ENCODE results near the gene CMAS. TPM values are rescaled to one million over a fixed set of nuclear protein-coding genes. Genes with fewer than 3 reads are reported as not detected.
A peak's percentile ranks its signal among the peaks of the same experiment; 100 is the strongest.
"Not testable (repeated sequence)": the region's sequence is repeated elsewhere in the genome, so short reads cannot be mapped to it uniquely, and the experiment has no call there.

Gene CMAS
- polyA plus RNA-seq, 1 donor = 55.5 TPM

DNA sequence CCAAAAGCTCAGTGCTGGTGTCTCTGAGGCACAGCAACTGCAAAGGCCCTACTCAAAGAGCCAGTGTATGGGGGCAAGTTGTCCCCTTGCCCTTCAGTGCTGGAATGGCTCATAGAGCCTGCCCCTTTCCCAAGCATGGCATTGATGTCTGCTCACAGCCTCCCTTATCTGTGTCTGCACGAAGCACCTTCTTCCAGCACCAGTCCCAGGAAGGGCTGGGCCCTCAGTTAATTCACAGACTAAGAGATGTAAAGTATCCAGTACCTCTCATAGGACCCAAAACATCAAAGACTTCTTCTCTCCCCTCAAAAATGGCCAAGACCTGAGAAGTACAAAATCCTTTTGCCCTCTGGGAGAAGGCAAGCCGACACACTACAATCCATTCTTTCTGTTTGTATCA lies 1.6 kb upstream of the CMAS start:
- H3K27ac ChIP-seq (ENCODE audit: low read length) = peak overlapping the region; percentile 31
- no peaks in the 10 kb centered on the region for H3K9me3 ChIP-seq (ENCODE audit: control insufficient read depth, low read depth, low read length)
- no peak overlapping the region for H3K4me3 ChIP-seq (ENCODE audit: low read length)
- no peak for DNase-seq
- peaks cover 35% of the 10 kb centered on the region for H3K4me1 ChIP-seq (ENCODE audit: control insufficient read depth, insufficient read depth, low read length)
- no peaks in the 10 kb centered on the region for H3K27me3 ChIP-seq (ENCODE audit: control insufficient read depth, insufficient read depth, low read length)
- no peaks in the 10 kb centered on the region for H3K36me3 ChIP-seq (ENCODE audit: control insufficient read depth, insufficient read depth, low read length)
- no CpG with 5 or more reads among the region's 2 CpGs for WGBS (ENCODE audit: insufficient coverage, low lambda C conversion rate)

DNA sequence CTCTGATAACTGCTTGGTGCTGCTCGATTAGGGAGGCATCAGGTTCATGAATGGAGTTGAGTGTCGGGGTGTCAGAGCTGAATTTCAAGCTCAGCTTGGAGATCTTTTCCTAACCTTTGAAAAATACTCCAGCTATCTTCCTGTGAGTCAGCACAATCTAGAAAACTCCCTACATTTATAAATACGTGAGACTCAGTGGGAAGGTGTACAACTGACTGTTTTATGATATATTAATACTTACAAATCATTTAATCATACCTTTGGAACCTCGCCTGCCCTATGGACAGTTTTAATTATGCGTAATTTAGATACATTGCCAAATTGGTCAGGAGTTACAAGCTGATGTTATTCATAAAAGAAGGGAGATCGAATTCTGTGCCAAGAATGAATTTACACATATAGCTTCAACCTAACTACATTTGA lies 961 bp downstream of the CMAS start:
- H3K4me1 ChIP-seq (ENCODE audit: control insufficient read depth, insufficient read depth, low read length) = peaks cover 52% of the 10 kb centered on the region
- WGBS (ENCODE audit: insufficient coverage, low lambda C conversion rate) = 0% methylated on average over 1 of the region's 6 CpGs

DNA sequence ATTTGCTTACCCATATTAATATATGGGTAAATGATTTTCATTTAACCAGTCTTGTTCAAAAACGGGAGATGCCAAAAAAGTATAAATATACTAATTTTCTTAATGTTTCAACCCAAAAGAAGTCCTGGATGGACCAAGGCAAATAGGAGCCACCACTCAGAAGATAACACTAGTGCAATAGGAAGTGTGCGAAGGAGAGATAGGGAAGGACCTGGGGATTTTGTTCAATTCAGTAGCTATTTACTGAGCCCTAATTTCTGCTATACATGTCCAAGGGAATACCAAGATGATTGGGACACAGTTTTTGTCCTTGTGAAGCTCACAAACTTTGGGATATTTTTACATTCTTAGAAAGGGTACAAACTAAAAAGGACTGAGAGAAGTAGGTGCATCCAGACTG lies 1.5 kb downstream of the CMAS start:
- Histone ChIP-seq H3K9me3 (ENCODE audit: control insufficient read depth, low read depth, low read length) (no peaks in the 10 kb centered on the region), H3K4me3 (ENCODE audit: low read length) (peak overlapping the region; percentile 93), H3K4me1 (ENCODE audit: control insufficient read depth, insufficient read depth, low read length) (peaks cover 53% of the 10 kb centered on the region), H3K27ac (ENCODE audit: low read length) (peak overlapping the region; percentile 96), H3K27me3 (ENCODE audit: control insufficient read depth, insufficient read depth, low read length) (no peaks in the 10 kb centered on the region), H3K36me3 (ENCODE audit: control insufficient read depth, insufficient read depth, low read length) (peaks cover 4% of the 10 kb centered on the region)
- WGBS (ENCODE audit: insufficient coverage, low lambda C conversion rate) = 80% methylated on average over 1 of the region's 2 CpGs
- DNase-seq = no peak

More for the DNA sequence above, 961 bp downstream of the CMAS start:
- Histone ChIP-seq H3K27me3 (ENCODE audit: control insufficient read depth, insufficient read depth, low read length) (no peaks in the 10 kb centered on the region), H3K9me3 (ENCODE audit: control insufficient read depth, low read depth, low read length) (no peaks in the 10 kb centered on the region), H3K4me3 (ENCODE audit: low read length) (peak overlapping the region; percentile 93), H3K27ac (ENCODE audit: low read length) (peak overlapping the region; percentile 96), H3K36me3 (ENCODE audit: control insufficient read depth, insufficient read depth, low read length) (peaks cover 4% of the 10 kb centered on the region)
- DNase-seq = no peak

DNA sequence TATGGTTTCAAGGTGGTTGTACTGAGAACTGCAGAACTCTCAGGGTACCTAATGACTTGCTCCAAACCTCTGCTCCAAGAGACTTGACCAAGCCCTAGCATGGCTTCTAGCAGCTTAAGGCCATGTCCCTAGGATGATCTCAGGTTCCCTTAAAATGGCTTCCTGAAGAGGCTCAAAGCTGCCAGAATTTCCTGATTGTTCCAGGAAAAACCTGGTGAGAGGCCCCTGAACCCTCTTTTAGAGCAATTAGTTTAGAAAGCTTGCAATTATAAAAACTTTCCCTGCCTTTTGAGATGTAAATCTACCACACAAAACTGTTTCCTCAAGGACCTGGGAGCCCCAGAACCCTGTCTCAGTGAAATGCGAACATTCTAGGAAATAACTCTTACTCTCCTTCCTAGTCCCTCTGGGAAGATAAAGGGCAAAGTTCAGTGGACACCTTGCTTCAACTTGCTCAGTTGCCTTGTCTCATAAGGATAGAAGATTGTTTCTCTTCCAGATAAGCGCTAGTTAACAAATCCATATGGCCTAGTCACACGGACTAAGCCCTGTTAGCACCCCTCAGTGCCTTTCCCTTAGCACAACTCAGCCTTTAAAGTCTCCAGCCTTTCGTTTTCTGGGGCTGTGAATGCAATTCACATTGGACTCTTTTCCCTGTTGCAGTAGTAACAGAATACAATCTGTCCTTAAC lies 2.5 kb downstream of the CMAS start:
- Histone ChIP-seq H3K27me3 (ENCODE audit: control insufficient read depth, insufficient read depth, low read length) (no peaks in the 10 kb centered on the region), H3K27ac (ENCODE audit: low read length) (peak overlapping the region; percentile 96), H3K4me1 (ENCODE audit: control insufficient read depth, insufficient read depth, low read length) (peaks cover 48% of the 10 kb centered on the region), H3K36me3 (ENCODE audit: control insufficient read depth, insufficient read depth, low read length) (peaks cover 4% of the 10 kb centered on the region), H3K4me3 (ENCODE audit: low read length) (no peak overlapping the region), H3K9me3 (ENCODE audit: control insufficient read depth, low read depth, low read length) (no peaks in the 10 kb centered on the region)
- peak; percentile 61 to 83 for DNase-seq
- WGBS (ENCODE audit: insufficient coverage, low lambda C conversion rate) = 20% methylated on average over 1 of the region's 4 CpGs

DNA sequence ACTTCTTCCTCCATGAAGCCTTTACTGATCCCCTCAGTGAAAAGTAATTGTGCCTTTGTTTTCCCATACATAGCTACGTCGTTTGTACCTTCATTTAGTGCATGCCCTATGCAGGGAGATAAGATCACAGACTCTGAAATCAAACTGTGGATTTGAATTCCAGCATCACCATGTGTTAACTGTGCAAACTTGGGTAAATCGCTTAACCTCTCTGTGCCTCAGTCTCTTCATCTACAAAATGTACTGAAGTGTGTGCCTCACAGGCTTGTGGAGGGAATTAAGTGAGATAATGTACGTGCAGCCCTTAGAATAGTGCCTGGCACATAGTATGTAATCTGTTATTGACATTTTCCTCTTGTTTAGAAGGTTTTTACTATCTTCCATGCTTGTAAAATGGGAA lies 4.1 kb downstream of the CMAS start:
- Histone ChIP-seq H3K4me1 (ENCODE audit: control insufficient read depth, insufficient read depth, low read length) (peaks cover 37% of the 10 kb centered on the region), H3K9me3 (ENCODE audit: control insufficient read depth, low read depth, low read length) (no peaks in the 10 kb centered on the region), H3K36me3 (ENCODE audit: control insufficient read depth, insufficient read depth, low read length) (peaks cover 4% of the 10 kb centered on the region), H3K27me3 (ENCODE audit: control insufficient read depth, insufficient read depth, low read length) (no peaks in the 10 kb centered on the region), H3K4me3 (ENCODE audit: low read length) (no peak overlapping the region), H3K27ac (ENCODE audit: low read length) (no peak overlapping the region)
- DNase-seq = no peak
- no CpG with 5 or more reads among the region's 4 CpGs for WGBS (ENCODE audit: insufficient coverage, low lambda C conversion rate)

DNA sequence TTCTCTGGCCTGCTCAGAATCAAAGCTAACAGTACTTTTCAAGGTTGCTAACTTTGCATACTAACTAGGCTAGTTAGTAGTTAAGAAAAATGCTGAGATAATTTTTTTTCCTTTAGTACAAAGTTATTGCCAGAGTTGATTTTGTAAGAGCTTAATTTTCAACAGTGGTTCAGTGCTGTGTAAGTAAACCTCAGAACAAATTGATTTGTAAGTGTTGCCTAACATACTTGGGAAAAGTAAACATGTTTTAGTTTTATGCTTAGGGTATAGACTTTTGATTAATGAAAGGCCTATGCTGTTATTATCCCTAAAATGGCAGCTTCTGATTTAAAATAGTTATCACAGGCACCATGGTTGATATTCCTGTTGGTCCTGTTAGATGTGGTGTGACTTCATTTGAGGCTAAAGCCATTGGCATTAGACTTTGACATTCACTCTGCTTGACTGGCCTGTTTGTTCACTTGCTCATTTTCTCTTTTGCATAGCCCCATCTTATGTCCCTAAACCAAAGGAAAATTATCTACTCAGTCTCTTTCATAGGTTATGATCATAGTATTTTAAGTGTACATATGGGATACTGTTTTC lies 5.2 kb downstream of the CMAS start:
- peak overlapping the region; percentile 35 for H3K27ac ChIP-seq (ENCODE audit: low read length)
- peaks cover 8% of the 10 kb centered on the region for H3K36me3 ChIP-seq (ENCODE audit: control insufficient read depth, insufficient read depth, low read length)
- no peak overlapping the region for H3K4me3 ChIP-seq (ENCODE audit: low read length)
- peak in 1 of 2 donors; percentile 53 for DNase-seq
- peaks cover 35% of the 10 kb centered on the region for H3K4me1 ChIP-seq (ENCODE audit: control insufficient read depth, insufficient read depth, low read length)
- no peaks in the 10 kb centered on the region for H3K9me3 ChIP-seq (ENCODE audit: control insufficient read depth, low read depth, low read length)
- H3K27me3 ChIP-seq (ENCODE audit: control insufficient read depth, insufficient read depth, low read length) = no peaks in the 10 kb centered on the region

DNA sequence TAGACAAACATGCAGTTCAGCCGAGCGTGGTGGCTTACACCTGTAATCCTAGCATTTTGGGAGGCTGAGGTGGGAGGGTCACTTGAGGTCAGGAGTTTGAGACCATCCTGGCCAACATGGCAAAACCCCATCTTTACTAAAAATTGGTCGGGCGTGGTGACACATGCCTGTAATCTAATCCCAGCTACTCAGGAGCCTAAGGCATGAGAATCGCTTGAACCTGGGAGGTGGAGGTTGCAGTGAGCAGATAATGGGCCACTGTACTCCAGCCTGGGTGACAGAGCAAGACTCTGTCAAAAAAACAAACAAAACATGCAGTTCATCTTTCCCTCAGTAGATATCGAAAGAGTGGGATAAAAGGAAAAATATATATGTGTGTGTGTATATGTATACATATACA lies 7.0 kb downstream of the CMAS start:
- Histone ChIP-seq H3K4me1 (ENCODE audit: control insufficient read depth, insufficient read depth, low read length) (peaks cover 41% of the 10 kb centered on the region), H3K36me3 (ENCODE audit: control insufficient read depth, insufficient read depth, low read length) (peaks cover 17% of the 10 kb centered on the region)
- WGBS (ENCODE audit: insufficient coverage, low lambda C conversion rate) = 100% methylated on average over 2 of the region's 6 CpGs
- not testable (repeated sequence) for DNase-seq; H3K9me3 ChIP-seq (ENCODE audit: control insufficient read depth, low read depth, low read length); H3K4me3 ChIP-seq (ENCODE audit: low read length); H3K27ac ChIP-seq (ENCODE audit: low read length); H3K27me3 ChIP-seq (ENCODE audit: control insufficient read depth, insufficient read depth, low read length)

DNA sequence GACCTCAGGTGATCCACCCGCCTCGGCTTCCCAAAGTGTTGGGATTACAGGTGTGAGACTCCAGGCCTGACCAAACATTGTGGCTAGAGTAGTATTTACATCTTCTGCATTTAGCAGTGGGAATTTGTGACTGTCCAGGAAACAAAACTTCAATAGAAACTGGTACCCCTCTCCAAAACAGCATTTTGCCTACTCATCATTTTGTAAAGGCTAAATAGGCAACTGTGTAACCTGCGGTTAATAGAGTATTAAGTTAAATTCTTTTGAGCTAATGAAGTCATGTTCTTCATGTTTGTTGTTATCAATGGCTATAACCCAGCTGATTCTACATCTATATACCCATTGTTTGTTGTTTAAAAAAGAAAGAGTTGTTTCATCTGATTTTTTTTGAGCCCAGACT lies 8.1 kb downstream of the CMAS start:
- WGBS (ENCODE audit: insufficient coverage, low lambda C conversion rate) = 100% methylated on average over 1 of the region's 3 CpGs
- Histone ChIP-seq H3K4me3 (ENCODE audit: low read length) (no peak overlapping the region), H3K27me3 (ENCODE audit: control insufficient read depth, insufficient read depth, low read length) (no peaks in the 10 kb centered on the region), H3K4me1 (ENCODE audit: control insufficient read depth, insufficient read depth, low read length) (peaks cover 30% of the 10 kb centered on the region), H3K36me3 (ENCODE audit: control insufficient read depth, insufficient read depth, low read length) (peaks cover 24% of the 10 kb centered on the region), H3K9me3 (ENCODE audit: control insufficient read depth, low read depth, low read length) (no peaks in the 10 kb centered on the region), H3K27ac (ENCODE audit: low read length) (no peak overlapping the region)
- no peak for DNase-seq

DNA sequence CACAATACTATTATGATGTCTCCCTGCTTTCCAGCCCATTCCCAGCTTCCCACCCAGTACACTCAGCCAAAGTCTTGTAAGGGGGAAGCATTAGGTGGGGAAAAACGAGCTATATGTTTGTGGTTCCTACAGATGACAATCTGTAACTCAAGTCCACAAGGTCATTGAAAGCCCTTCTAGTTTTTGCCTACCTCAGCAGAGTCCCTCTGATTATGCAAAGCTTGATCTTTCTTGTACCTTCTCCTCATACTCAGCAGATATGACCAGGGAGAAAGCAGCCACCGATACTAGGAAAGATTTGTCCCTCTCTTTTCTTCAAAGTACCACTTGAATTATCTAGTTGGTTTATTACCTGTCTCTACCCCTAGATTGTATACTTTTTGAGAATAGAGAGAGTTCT lies 10.6 kb downstream of the CMAS start:
- H3K27me3 ChIP-seq (ENCODE audit: control insufficient read depth, insufficient read depth, low read length) = no peaks in the 10 kb centered on the region
- H3K36me3 ChIP-seq (ENCODE audit: control insufficient read depth, insufficient read depth, low read length) = peaks cover 32% of the 10 kb centered on the region
- H3K9me3 ChIP-seq (ENCODE audit: control insufficient read depth, low read depth, low read length) = no peaks in the 10 kb centered on the region
- peaks cover 16% of the 10 kb centered on the region for H3K4me1 ChIP-seq (ENCODE audit: control insufficient read depth, insufficient read depth, low read length)
- no peak overlapping the region for H3K4me3 ChIP-seq (ENCODE audit: low read length)
- H3K27ac ChIP-seq (ENCODE audit: low read length) = peak overlapping the region; percentile 92
- no CpG with 5 or more reads among the region's 2 CpGs for WGBS (ENCODE audit: insufficient coverage, low lambda C conversion rate)
- peak; percentile 25 to 52 for DNase-seq

DNA sequence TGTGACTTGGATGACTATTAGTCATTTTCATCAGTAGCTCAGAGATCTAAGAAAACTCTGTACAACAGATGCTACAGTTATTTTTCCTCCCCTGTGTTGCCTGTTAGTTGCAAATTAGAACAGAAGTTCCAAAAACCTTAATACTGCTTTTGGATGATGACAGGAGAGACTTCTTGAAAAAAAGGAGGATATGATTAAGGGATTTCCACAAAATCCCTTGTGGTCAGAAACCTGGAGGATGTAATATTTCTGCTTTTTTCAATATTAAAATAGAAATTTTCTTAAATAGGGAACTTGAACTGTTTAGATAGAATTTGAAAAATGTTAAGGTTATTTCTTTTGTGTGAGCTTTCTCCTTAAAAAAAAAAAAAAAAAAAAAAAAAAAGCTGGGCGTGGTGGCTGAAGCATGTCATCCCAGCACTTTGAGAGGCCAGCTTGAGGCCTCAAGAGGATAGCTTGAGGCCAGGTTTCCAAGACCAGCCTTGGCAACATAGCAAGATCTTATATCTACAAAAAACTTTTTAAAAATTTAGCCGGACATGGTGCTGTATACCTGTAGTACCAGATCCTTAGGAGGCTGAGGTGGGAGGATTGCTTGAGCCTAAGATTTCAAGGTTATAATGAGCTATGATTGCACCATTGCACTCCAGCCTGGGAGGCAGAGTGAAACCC lies 14.1 kb downstream of the CMAS start:
- H3K9me3 ChIP-seq (ENCODE audit: control insufficient read depth, low read depth, low read length) = no peaks in the 10 kb centered on the region
- no peak for DNase-seq
- no CpG with 5 or more reads among the region's 2 CpGs for WGBS (ENCODE audit: insufficient coverage, low lambda C conversion rate)
- H3K36me3 ChIP-seq (ENCODE audit: control insufficient read depth, insufficient read depth, low read length) = peaks cover 49% of the 10 kb centered on the region
- H3K4me3 ChIP-seq (ENCODE audit: low read length) = no peak overlapping the region
- no peak overlapping the region for H3K27ac ChIP-seq (ENCODE audit: low read length)
- H3K4me1 ChIP-seq (ENCODE audit: control insufficient read depth, insufficient read depth, low read length) = peaks cover 12% of the 10 kb centered on the region
- H3K27me3 ChIP-seq (ENCODE audit: control insufficient read depth, insufficient read depth, low read length) = no peaks in the 10 kb centered on the region

Measured in large intestine (tissue), 3 donors.